GM10847 (cell line): ENCODE data around the gene ATP5MC3.

Experiments
- POLR2A ChIP-seq: IDR thresholded peaks from 2 replicates; pipeline ENCODE4 v1.6.1; 2011; ENCODE audit not compliant: insufficient read length; ENCODE audit errors: extremely low read depth

ATP5MC3 gene

GRCh38 chr2:175181104-175181876 is at the start of gene ATP5MC3:
Gene ATP5MC3, minus strand, starts transcription at chr2:175181710. Its CDS starts 317 bp downstream, at chr2:175181393.
- TF ChIP-seq POLR2A: peak; percentile 87

- TF ChIP-seq POLR2A: no peak
These were observed 46.7 kb upstream of the ATP5MC3 start for GRCh38 chr2:175228179-175228578.

- no peak for TF ChIP-seq POLR2A
These were observed 45.9 kb upstream of the ATP5MC3 start for GRCh38 chr2:175227393-175227792.

GRCh38 chr2:175220075-175220474 is 38.6 kb upstream of the ATP5MC3 start:
- TF ChIP-seq POLR2A: no peak

GRCh38 chr2:175218551-175218950 is 37.0 kb upstream of the ATP5MC3 start:
- TF ChIP-seq POLR2A: no peak

- no peak for TF ChIP-seq POLR2A
These were observed 26.4 kb upstream of the ATP5MC3 start for GRCh38 chr2:175207741-175208438.

GRCh38 chr2:175206866-175207265 is 25.4 kb upstream of the ATP5MC3 start:
- no peak for TF ChIP-seq POLR2A

GRCh38 chr2:175205523-175205922 is 24.0 kb upstream of the ATP5MC3 start:
- no peak for TF ChIP-seq POLR2A

GRCh38 chr2:175203621-175204496 is 22.3 kb upstream of the ATP5MC3 start:
- TF ChIP-seq POLR2A: no peak

GRCh38 chr2:175195012-175195411 is 13.5 kb upstream of the ATP5MC3 start:
- no peak for TF ChIP-seq POLR2A

- TF ChIP-seq POLR2A: no peak
These were observed 7.3 kb upstream of the ATP5MC3 start for GRCh38 chr2:175188761-175189160.

GRCh38 chr2:175187378-175187777 is 5.9 kb upstream of the ATP5MC3 start:
- no peak for TF ChIP-seq POLR2A

- TF ChIP-seq POLR2A: no peak
These were observed 2.2 kb upstream of the ATP5MC3 start for GRCh38 chr2:175183674-175184073.

GRCh38 chr2:175181877-175182308 is 383 bp upstream of the ATP5MC3 start:
- no peak for TF ChIP-seq POLR2A

GRCh38 chr2:175180701-175181103 is 808 bp downstream of the ATP5MC3 start:
- TF ChIP-seq POLR2A: no peak
